ENCODE measurements around the gene PDE4D. TPM values are rescaled to one million over a fixed set of nuclear protein-coding genes. Genes with fewer than 3 reads are reported as not detected.

The PDE4D gene
- total RNA-seq, 1 experiment from 2014 or later, result 3.6 TPM

- no peaks in the 10 kb centered on the region for H3K9me2 ChIP-seq (replicated peaks; ENCODE audit: low read length)
- no peak overlapping the region for H3K4me3 ChIP-seq (ENCODE audit: low read length)
- H3K9me3 ChIP-seq (ENCODE audit: low read length), result no peaks in the 10 kb centered on the region
- ATAC-seq, result no peak
- no peaks in the 10 kb centered on the region for H3K36me3 ChIP-seq (ENCODE audit: low read depth, low read length)
- no peaks in the 10 kb centered on the region for H4K20me1 ChIP-seq (ENCODE audit: low read length)
- H3F3A ChIP-seq (ENCODE audit: low read length, unreplicated experiment), result no peaks in the 10 kb centered on the region
- no peaks in the 10 kb centered on the region for H3K4me1 ChIP-seq (ENCODE audit: insufficient read depth, low read length)
- DNase-seq, result no peak
- H3K4me2 ChIP-seq (ENCODE audit: low read length), result no peak overlapping the region
- H2AFZ ChIP-seq (ENCODE audit: low read length), result no peak overlapping the region
- no peak overlapping the region for H3K27ac ChIP-seq (ENCODE audit: low read length)
- intact Hi-C loops (cut with micrococcal nuclease), result no loop called here
- no peaks in the 10 kb centered on the region for H3K27me3 ChIP-seq (ENCODE audit: low read length)
- H3K79me2 ChIP-seq (ENCODE audit: low read length), result no peaks in the 10 kb centered on the region
- ChIA-PET POLR2A (ENCODE audit: unreplicated experiment) (no interaction called here), CTCF (no interaction called here)
- TF ChIP-seq EZH2phosphoT487 (IDR thresholded peaks at IDR 0.05; ENCODE audit: borderline replicate concordance, low read length) (no peak), CTCF (conservative IDR thresholded peaks at IDR 0.05; ENCODE audit: low read depth, low read length) (no peak), EZH2 (IDR thresholded peaks at IDR 0.05; ENCODE audit: low read length, unreplicated experiment) (no peak)
- BruUV-seq (replicated peaks), result no TSS peak
- no peak overlapping the region for H3K9ac ChIP-seq (ENCODE audit: low read length)
Measured at GRCh38 chr5:59346514-59346913, 547.0 kb downstream of the PDE4D start.

GRCh38 chr5:59342181-59342580 lies 551.3 kb downstream of the PDE4D start:
- H2AFZ ChIP-seq (ENCODE audit: low read length), result no peak overlapping the region
- H3K9me2 ChIP-seq (replicated peaks; ENCODE audit: low read length), result no peaks in the 10 kb centered on the region
- no peak overlapping the region for H3K4me3 ChIP-seq (ENCODE audit: low read length)
- no peaks in the 10 kb centered on the region for H3K27me3 ChIP-seq (ENCODE audit: low read length)
- no peak for DNase-seq
- intact Hi-C loops (cut with micrococcal nuclease), result no loop called here
- no peak for TF ChIP-seq EZH2phosphoT487 (IDR thresholded peaks at IDR 0.05; ENCODE audit: borderline replicate concordance, low read length)
- TF ChIP-seq EZH2 (IDR thresholded peaks at IDR 0.05; ENCODE audit: low read length, unreplicated experiment), result no peak
- TF ChIP-seq CTCF (conservative IDR thresholded peaks at IDR 0.05; ENCODE audit: low read depth, low read length), result no peak
- no peaks in the 10 kb centered on the region for H3K79me2 ChIP-seq (ENCODE audit: low read length)
- H4K20me1 ChIP-seq (ENCODE audit: low read length), result no peaks in the 10 kb centered on the region
- H3F3A ChIP-seq (ENCODE audit: low read length, unreplicated experiment), result no peaks in the 10 kb centered on the region
- no peaks in the 10 kb centered on the region for H3K4me1 ChIP-seq (ENCODE audit: insufficient read depth, low read length)
- H3K9ac ChIP-seq (ENCODE audit: low read length), result no peak overlapping the region
- no peaks in the 10 kb centered on the region for H3K36me3 ChIP-seq (ENCODE audit: low read depth, low read length)
- no TSS peak for BruUV-seq (replicated peaks)
- no peak for ATAC-seq
- H3K4me2 ChIP-seq (ENCODE audit: low read length), result no peak overlapping the region
- POLR2A ChIA-PET (ENCODE audit: unreplicated experiment), result no interaction called here
- CTCF ChIA-PET, result no interaction called here
- H3K27ac ChIP-seq (ENCODE audit: low read length), result no peak overlapping the region
- no peaks in the 10 kb centered on the region for H3K9me3 ChIP-seq (ENCODE audit: low read length)

- ChIA-PET POLR2A (ENCODE audit: unreplicated experiment) (no interaction called here), CTCF (no interaction called here)
- intact Hi-C loops (cut with micrococcal nuclease), result no loop called here
- Histone ChIP-seq H3K79me2 (ENCODE audit: low read length) (no peaks in the 10 kb centered on the region), H3K9ac (ENCODE audit: low read length) (no peak overlapping the region), H3K4me1 (ENCODE audit: insufficient read depth, low read length) (no peaks in the 10 kb centered on the region), H3K9me2 (replicated peaks; ENCODE audit: low read length) (no peaks in the 10 kb centered on the region), H3K27me3 (ENCODE audit: low read length) (no peaks in the 10 kb centered on the region), H3K9me3 (ENCODE audit: low read length) (no peaks in the 10 kb centered on the region), H2AFZ (ENCODE audit: low read length) (no peak overlapping the region), H3F3A (ENCODE audit: low read length, unreplicated experiment) (no peaks in the 10 kb centered on the region), H3K27ac (ENCODE audit: low read length) (no peak overlapping the region), H3K36me3 (ENCODE audit: low read depth, low read length) (no peaks in the 10 kb centered on the region), H3K4me3 (ENCODE audit: low read length) (no peak overlapping the region), H4K20me1 (ENCODE audit: low read length) (no peaks in the 10 kb centered on the region), H3K4me2 (ENCODE audit: low read length) (no peak overlapping the region)
- no TSS peak for BruUV-seq (replicated peaks)
- no peak for TF ChIP-seq CTCF (conservative IDR thresholded peaks at IDR 0.05; ENCODE audit: low read depth, low read length)
- TF ChIP-seq EZH2phosphoT487 (IDR thresholded peaks at IDR 0.05; ENCODE audit: borderline replicate concordance, low read length), result no peak
- no peak for TF ChIP-seq EZH2 (IDR thresholded peaks at IDR 0.05; ENCODE audit: low read length, unreplicated experiment)
- no peak for ATAC-seq
- DNase-seq, result no peak
Measured at GRCh38 chr5:59341760-59342159, 551.8 kb downstream of the PDE4D start.
